Measurements from ENCODE around the gene NOXA1. TPM values are rescaled to one million over a fixed set of nuclear protein-coding genes. Genes with fewer than 3 reads are reported as not detected.
"Not testable (repeated sequence)": the region's sequence is repeated elsewhere in the genome, so short reads cannot be mapped to it uniquely, and the experiment has no call there.

The NOXA1 gene
- total and polyA plus RNA-seq, 7 donors: 1.4 to 16.4 (median 3.3) TPM

DNA sequence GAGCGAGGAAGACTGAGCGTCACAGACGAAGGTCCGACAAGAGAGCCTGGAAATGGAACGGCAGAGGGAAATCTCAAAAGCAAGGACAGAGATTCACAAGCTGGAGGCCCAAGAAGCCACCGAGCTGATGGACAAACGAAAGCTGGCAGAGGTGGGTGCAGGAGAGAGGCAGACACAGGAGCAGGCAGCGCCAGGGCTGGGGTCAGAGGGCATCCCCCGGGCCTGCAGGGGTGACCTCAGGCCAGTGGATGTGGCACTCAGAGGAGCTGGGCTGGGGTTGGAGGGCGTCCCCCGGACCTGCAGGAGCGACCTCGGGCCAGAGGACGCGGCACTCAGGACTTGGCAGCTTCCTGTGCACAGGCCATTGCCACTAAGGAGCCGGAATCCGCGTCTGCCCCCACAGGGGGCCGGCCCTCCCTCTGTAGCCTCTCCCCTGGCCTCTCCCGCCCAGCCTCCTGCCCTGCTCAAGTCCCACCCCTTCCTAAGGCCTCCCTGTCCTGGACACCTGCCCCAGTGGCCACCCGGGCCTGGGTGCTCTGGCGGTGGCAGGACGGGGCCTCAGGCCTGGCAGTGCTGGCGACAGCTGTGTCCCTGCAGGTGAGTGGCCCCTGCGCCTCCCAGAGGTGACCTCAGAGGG lies 40.6 kb upstream of the NOXA1 start:
- TF ChIP-seq, protein P1, sequence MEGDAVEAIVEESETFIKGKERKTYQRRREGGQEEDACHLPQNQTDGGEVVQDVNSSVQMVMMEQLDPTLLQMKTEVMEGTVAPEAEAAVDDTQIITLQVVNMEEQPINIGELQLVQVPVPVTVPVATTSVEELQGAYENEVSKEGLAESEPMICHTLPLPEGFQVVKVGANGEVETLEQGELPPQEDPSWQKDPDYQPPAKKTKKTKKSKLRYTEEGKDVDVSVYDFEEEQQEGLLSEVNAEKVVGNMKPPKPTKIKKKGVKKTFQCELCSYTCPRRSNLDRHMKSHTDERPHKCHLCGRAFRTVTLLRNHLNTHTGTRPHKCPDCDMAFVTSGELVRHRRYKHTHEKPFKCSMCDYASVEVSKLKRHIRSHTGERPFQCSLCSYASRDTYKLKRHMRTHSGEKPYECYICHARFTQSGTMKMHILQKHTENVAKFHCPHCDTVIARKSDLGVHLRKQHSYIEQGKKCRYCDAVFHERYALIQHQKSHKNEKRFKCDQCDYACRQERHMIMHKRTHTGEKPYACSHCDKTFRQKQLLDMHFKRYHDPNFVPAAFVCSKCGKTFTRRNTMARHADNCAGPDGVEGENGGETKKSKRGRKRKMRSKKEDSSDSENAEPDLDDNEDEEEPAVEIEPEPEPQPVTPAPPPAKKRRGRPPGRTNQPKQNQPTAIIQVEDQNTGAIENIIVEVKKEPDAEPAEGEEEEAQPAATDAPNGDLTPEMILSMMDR (IDR thresholded peaks at IDR 0.05): no peak
- TF ChIP-seq POLR2AphosphoS5 (IDR thresholded peaks at IDR 0.05) (no peak), EP300 (IDR thresholded peaks at IDR 0.05) (no peak), POLR2A (IDR thresholded peaks at IDR 0.05) (no peak)
- 87 to 89% methylated on average over 25 of the region's 25 CpGs for WGBS, 2 donors
- intact Hi-C loops (cut with DNase I): no loop called here
- peak; percentile 49 for DNase-seq
- H3K27ac ChIP-seq: no peak overlapping the region
- no peaks in the 10 kb centered on the region for H3K9me3 ChIP-seq
- no peak overlapping the region for H3K4me3 ChIP-seq
- H3K27me3 ChIP-seq: no peaks in the 10 kb centered on the region
- H3K36me3 ChIP-seq: peaks cover 0 to 3% (median 0%) of the 10 kb centered on the region in 4 donors
- H3K4me1 ChIP-seq: no peaks in the 10 kb centered on the region

DNA sequence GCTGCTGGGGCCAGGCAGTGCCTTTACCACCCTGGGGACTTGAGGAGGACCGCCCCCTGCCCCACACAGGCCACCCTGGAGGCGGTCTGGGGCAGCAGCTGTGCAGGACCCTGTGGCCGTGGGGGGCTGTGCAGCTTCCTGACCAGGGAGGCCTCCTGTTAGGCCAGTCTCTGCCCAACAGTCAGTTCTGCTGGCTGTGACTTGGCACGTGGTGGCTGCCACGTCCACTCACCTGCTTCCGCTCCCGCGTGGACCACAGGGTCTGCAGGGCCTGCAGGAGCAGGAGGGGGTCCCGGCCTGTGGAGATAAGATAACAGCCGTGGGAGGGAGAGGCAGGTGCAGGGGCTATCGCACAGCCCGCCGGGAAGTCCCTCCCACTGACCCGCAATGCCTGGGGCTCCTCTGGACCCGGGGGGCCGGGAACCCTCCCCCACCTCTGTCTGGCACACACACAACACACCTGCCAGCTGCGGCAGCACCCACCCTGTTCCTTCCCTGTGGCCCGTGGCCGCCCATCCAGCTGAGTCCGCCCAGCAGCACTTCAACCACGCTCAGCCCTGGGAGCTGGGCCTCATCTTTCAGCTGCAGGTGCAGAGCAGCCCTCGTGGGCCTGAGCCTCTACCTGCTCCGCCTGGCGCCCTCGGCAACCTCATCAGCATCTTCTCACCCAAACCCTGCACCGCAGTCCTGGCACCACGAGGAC lies 40.0 kb upstream of the NOXA1 start:
- DNase-seq: peak; percentile 51
- H3K4me3 ChIP-seq: no peak overlapping the region
- TF ChIP-seq, protein P1 (IDR thresholded peaks at IDR 0.05): no peak
- TF ChIP-seq EP300 (IDR thresholded peaks at IDR 0.05) (no peak), POLR2AphosphoS5 (IDR thresholded peaks at IDR 0.05) (no peak), POLR2A (IDR thresholded peaks at IDR 0.05) (no peak)
- intact Hi-C loops (cut with DNase I): no loop called here
- no peaks in the 10 kb centered on the region for H3K4me1 ChIP-seq
- 77 to 80% methylated on average over 27 of the region's 27 CpGs for WGBS, 2 donors
- H3K27me3 ChIP-seq: no peaks in the 10 kb centered on the region
- no peaks in the 10 kb centered on the region for H3K9me3 ChIP-seq
- peaks cover 0 to 3% (median 0%) of the 10 kb centered on the region in 4 donors for H3K36me3 ChIP-seq
- no peak overlapping the region for H3K27ac ChIP-seq

DNA sequence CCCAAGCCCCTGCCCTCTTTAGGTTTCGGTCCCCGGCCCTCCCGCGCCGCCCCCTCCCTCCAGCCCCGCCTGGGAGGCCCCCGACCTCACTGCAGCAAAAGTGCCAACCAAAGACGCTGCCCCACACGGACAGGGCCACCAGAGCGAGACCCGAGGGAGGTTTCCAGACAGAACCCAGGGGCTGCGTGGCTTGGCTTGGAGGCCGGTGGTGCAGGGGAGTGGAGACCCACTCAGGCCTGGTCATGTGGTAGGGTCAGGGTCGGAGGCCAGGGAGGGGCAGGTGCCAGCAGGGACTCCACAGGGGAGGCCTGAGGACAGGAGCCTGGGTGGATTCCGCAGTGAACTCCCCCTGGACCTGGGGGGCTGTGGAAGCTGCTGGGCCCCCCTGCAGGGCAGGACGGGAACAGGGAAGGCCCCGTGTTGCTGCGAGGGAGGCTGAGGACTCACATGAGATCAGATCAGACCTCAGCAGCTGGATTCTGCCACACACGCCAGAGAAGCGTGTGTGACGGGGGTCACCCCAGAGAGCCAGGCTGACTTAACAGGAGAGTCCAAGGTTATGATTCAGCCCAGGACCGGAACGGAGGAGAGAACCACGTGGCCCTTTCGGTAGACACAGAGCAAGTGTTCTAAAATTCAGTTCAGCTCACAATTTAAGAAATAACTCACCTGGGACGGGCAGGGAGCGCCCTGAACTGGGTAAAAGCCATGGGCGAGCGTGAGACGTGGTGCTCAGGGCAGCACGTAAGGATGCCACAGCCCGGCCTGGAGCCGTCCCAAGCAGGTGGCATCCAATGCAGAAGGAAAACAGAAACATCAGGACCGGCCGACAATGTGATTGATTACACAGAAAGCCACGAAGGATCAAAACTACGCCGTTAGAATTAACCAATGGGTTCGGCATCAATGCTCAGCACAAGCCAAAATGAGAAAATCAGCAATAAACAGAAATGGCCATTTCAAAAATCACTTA lies 39.1 kb upstream of the NOXA1 start:
- Histone ChIP-seq H3K36me3 (peaks cover 0 to 3% (median 0%) of the 10 kb centered on the region in 4 donors), H3K4me1 (no peaks in the 10 kb centered on the region), H3K27ac (no peak overlapping the region), H3K27me3 (no peaks in the 10 kb centered on the region), H3K4me3 (no peak overlapping the region), H3K9me3 (no peaks in the 10 kb centered on the region)
- peak; percentile 57 for DNase-seq
- TF ChIP-seq EP300 (IDR thresholded peaks at IDR 0.05) (no peak), POLR2A (IDR thresholded peaks at IDR 0.05) (no peak), POLR2AphosphoS5 (IDR thresholded peaks at IDR 0.05) (no peak)
- TF ChIP-seq, protein P1 (IDR thresholded peaks at IDR 0.05): no peak
- intact Hi-C loops (cut with DNase I): no loop called here
- 93 to 94% methylated on average over 39 of the region's 39 CpGs for WGBS, 2 donors

DNA sequence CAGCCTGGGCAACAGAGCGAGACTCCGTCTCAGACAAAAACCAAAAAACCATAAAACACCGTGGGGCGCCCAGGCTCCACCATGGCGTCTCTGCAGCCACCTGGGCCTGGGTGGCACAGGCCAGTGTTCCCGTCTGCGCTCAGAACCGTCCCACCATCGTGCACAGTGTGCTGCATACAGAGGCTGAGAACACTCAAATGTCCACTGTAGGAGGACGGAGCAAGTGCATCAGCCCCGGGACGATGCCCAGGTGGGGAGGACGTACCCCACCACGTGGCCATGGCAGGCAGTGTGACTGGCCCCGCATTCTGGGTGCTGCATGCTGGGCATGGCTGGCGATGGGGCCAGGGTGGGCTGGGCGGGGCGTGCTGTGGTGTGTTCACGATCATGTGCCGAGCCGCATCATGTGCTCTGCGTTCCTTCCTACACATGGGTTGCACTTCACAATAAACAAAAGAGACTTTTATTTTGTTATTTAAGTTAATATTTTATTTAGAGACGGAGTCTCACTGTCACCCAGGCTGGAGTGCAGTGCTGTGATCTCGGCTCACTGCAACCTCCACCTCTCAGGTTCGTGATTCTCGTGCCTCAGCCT lies 38.0 kb upstream of the NOXA1 start:
- intact Hi-C loops (cut with DNase I): no loop called here
- Histone ChIP-seq H3K4me3 (no peak overlapping the region), H3K36me3 (peaks cover 0 to 3% (median 0%) of the 10 kb centered on the region in 4 donors), H3K4me1 (no peaks in the 10 kb centered on the region), H3K27me3 (no peaks in the 10 kb centered on the region), H3K9me3 (no peaks in the 10 kb centered on the region), H3K27ac (no peak overlapping the region)
- no peak for TF ChIP-seq EP300 (IDR thresholded peaks at IDR 0.05)
- no peak for TF ChIP-seq POLR2A (IDR thresholded peaks at IDR 0.05)
- TF ChIP-seq, protein P1 (IDR thresholded peaks at IDR 0.05): no peak
- no peak for TF ChIP-seq POLR2AphosphoS5 (IDR thresholded peaks at IDR 0.05)
- DNase-seq: peak; percentile 47
- 94 to 95% methylated on average over 26 of the region's 26 CpGs for WGBS, 2 donors

DNA sequence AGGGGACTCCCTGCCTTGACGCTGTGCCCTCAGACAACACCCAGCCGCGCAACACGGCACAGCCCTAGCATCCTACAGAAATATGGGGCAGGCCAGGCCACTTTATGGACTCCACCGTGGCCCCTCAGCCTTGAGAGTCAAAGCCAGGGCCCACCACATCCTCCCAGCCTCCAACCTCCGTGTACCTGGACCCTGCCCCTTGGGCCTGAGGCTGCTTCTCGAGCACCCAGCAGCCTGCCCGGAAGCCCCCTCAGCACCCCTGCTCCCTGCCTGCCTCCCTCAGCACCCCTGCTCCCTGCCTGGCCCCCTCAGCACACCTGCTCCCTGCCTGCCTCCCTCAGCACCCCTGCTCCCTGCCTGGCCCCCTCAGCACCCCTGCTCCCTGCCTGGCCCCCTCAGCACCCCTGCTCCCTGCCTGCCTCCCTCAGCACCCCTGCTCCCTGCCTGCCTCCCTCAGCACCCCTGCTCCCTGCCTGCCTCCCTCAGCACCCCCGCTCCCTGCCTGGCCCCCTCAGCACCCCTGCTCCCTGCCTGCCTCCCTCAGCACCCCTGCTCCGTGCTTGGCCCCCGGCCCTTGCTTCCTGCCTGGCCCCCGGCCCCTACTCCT lies 36.6 kb upstream of the NOXA1 start:
- WGBS, 2 donors: 81 to 89% methylated on average over 12 of the region's 12 CpGs
- DNase-seq; H3K27me3 ChIP-seq; intact Hi-C loops (cut with DNase I); H3K9me3 ChIP-seq; H3K4me1 ChIP-seq; H3K36me3 ChIP-seq; H3K4me3 ChIP-seq: not testable (repeated sequence)
- peak overlapping the region in 1 of 4 donors; percentile 52 for H3K27ac ChIP-seq

Data from sigmoid colon (tissue), 7 donors.